Esophagus muscularis mucosa (tissue), 4 donors: ENCODE data around the gene LRP1.

ENCODE experiments used
- CTCF ChIP-seq, 3 experiments: fragments of 200-600 bp in 2 of 3; fragments of 450-650 bp in 1 of 3; sonication (generic) in 2 of 3; IDR thresholded peaks; one replicate each; pipeline ENCODE4 v1.5.1; 2017 to 2019; ENCODE audit warnings: antibody characterized with exemption in 3 of 3, mild to moderate bottlenecking in 2 of 3, moderate library complexity in 1 of 3
- EP300 ChIP-seq: sonication (generic); formaldehyde crosslinking; IDR thresholded peaks from one replicate; pipeline ENCODE4 v1.6.1; 2017; ENCODE audit warnings: antibody characterized with exemption
- POLR2A ChIP-seq: fragments of 450-650 bp; IDR thresholded peaks from one replicate; pipeline ENCODE4 v1.6.1; 2017; ENCODE audit warnings: antibody characterized with exemption, moderate library complexity, mild to moderate bottlenecking, low read depth
- POLR2AphosphoS5 ChIP-seq, 2 donors: sonication (generic); formaldehyde crosslinking; IDR thresholded peaks; one replicate each; pipeline ENCODE4 v1.6.1; 2017; ENCODE audit warnings: antibody characterized with exemption in 2 of 2

GRCh38 chr12:57124261-57124877 is 3.9 kb upstream of the LRP1 start:
- TF ChIP-seq POLR2AphosphoS5 (IDR thresholded peaks at IDR 0.05) (peak in 1 of 2 donors; percentile 39), CTCF (IDR thresholded peaks at IDR 0.05) (peak; percentile 98 to 99 (median 99)), POLR2A (no peak), EP300 (no peak)
